Gastroesophageal sphincter (tissue), 3 donors: ENCODE data around the gene PLA2G4B.

ENCODE experiments used
- POLR2A ChIP-seq, 2 donors: fragments of 450-650 bp; IDR thresholded peaks; one replicate each; pipeline ENCODE4 v1.6.1; 2017; ENCODE audit warnings: antibody characterized with exemption in 2 of 2, mild to moderate bottlenecking in 2 of 2, moderate library complexity in 1 of 2
- POLR2AphosphoS5 ChIP-seq: sonication (generic); formaldehyde crosslinking; IDR thresholded peaks from one replicate; pipeline ENCODE4 v1.6.1; 2017; ENCODE audit warnings: antibody characterized with exemption
- TF ChIP-seq, protein P1 (sequence below), 4 experiments: fragments of 200-600 bp in 2 of 4; fragments of 450-650 bp in 2 of 4; sonication (generic) in 1 of 4; IDR thresholded peaks; one replicate each; pipeline ENCODE4 v1.5.1; 2017 to 2019; ENCODE audit warnings: antibody characterized with exemption in 4 of 4, mild to moderate bottlenecking in 2 of 4, moderate library complexity in 2 of 4

DNA sequence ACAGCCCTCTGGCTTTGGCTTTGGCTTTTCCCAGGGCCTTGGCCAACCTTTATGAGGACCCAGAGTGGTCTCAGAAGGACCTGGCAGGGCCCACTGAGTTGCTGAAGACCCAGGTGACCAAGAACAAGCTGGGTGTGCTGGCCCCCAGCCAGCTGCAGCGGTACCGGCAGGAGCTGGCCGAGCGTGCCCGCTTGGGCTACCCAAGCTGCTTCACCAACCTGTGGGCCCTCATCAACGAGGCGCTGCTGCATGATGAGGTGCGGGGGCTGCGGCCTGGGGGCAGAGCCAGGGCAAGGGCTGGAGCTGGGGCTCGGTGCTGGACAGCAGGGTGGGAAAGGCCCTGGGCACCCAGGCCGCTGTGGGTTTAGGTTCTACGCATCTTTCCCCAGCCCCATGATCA lies 6.2 kb downstream of the PLA2G4B start:
- TF ChIP-seq POLR2A (IDR thresholded peaks at IDR 0.05) (no peak), POLR2AphosphoS5 (no peak)
- TF ChIP-seq, protein P1, sequence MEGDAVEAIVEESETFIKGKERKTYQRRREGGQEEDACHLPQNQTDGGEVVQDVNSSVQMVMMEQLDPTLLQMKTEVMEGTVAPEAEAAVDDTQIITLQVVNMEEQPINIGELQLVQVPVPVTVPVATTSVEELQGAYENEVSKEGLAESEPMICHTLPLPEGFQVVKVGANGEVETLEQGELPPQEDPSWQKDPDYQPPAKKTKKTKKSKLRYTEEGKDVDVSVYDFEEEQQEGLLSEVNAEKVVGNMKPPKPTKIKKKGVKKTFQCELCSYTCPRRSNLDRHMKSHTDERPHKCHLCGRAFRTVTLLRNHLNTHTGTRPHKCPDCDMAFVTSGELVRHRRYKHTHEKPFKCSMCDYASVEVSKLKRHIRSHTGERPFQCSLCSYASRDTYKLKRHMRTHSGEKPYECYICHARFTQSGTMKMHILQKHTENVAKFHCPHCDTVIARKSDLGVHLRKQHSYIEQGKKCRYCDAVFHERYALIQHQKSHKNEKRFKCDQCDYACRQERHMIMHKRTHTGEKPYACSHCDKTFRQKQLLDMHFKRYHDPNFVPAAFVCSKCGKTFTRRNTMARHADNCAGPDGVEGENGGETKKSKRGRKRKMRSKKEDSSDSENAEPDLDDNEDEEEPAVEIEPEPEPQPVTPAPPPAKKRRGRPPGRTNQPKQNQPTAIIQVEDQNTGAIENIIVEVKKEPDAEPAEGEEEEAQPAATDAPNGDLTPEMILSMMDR (IDR thresholded peaks at IDR 0.05) = no peak
